ENCODE measurements around the gene CA14. TPM values are rescaled to one million over a fixed set of nuclear protein-coding genes. Genes with fewer than 3 reads are reported as not detected.
"Not testable (repeated sequence)": the region's sequence is repeated elsewhere in the genome, so short reads cannot be mapped to it uniquely, and the experiment has no call there.

CA14 gene
- polyA plus RNA-seq, 2 of the 4 experiments (the other 2 are of a cell fraction) = not detected

GRCh38 chr1:150236614-150237100 is 20.9 kb upstream of the CA14 start:
- DNase-seq (ENCODE audit: low read depth in 1 of 2, low spot score in 1 of 2) (peak in 1 of 2 experiments; percentile 82), ATAC-seq (no peak), FAIRE-seq (no peak)
- no peaks in the 10 kb centered on the region for H3K9me3 ChIP-seq
- H3K27ac ChIP-seq = peak overlapping the region; percentile 65 to 81
- H3K4me2 ChIP-seq = peak overlapping the region; percentile 76
- peaks cover 15% of the 10 kb centered on the region for H3K4me1 ChIP-seq
- ChIA-PET CTCF (interaction anchor here (0.6 to 1.6 kb wide), 3 partner anchors 17 to 26 kb away, joined by 3 to 10 read pairs (median 4); no protein-coding TSS in a partner anchor), POLR2A (interaction anchor here (1.0 kb wide), 1 partner anchor 127 kb away, joined by 3 read pairs; the partner anchor contains the start of gene RPRD2)
- peak overlapping the region; percentile 77 for H3K4me3 ChIP-seq
- 63% methylated on average over 10 of the region's 10 CpGs for WGBS (ENCODE audit: missing lambda C conversion rate)
- TF ChIP-seq SMC3 (IDR thresholded peaks at IDR 0.05) (no peak), RAD21 (conservative IDR thresholded peaks at IDR 0.05 in 1 of 2, IDR thresholded peaks at IDR 0.05 in 1 of 2) (peak in 1 of 2 experiments; percentile 29; a peak in 1 of 5 replicates), HOXB13 (CRISPR knock-in tag; IDR thresholded peaks at IDR 0.05; ENCODE audit: low read depth) (0 out of 2 replicates have a peak, but pooled peaks have one; percentile 2), CTCF (IDR thresholded peaks at IDR 0.05) (peak; percentile 6; the same call in 2 of the 3 replicates)

GRCh38 chr1:150237176-150237575 is 20.4 kb upstream of the CA14 start:
- Histone ChIP-seq H3K4me1 (peaks cover 15% of the 10 kb centered on the region), H3K4me2 (peak overlapping the region; percentile 76; the same call in 1 of the 3 replicates), H3K27ac (peak overlapping the region in 1 of 2 experiments; percentile 81; a peak in 3 of 6 replicates)
- H3K9me3 ChIP-seq; ATAC-seq; DNase-seq (ENCODE audit: low read depth in 1 of 2, low spot score in 1 of 2); FAIRE-seq; POLR2A ChIA-PET; H3K4me3 ChIP-seq: not testable (repeated sequence)
- CTCF ChIA-PET = interaction anchor here (1.5 to 1.6 kb wide), 2 partner anchors 16 to 18 kb away, joined by 3 to 10 read pairs; no protein-coding TSS in a partner anchor
- 85% methylated on average over 13 of the region's 13 CpGs for WGBS (ENCODE audit: missing lambda C conversion rate)

- FAIRE-seq (no peak), DNase-seq (ENCODE audit: low read depth in 1 of 2, low spot score in 1 of 2) (no peak), ATAC-seq (no peak)
- Histone ChIP-seq H3K4me2 (no peak overlapping the region), H3K9me3 (no peaks in the 10 kb centered on the region), H3K27ac (no peak overlapping the region), H3K4me3 (no peak overlapping the region), H3K4me1 (peaks cover 15% of the 10 kb centered on the region)
- POLR2A ChIA-PET = no interaction called here
- TF ChIP-seq NFE2L2 (conservative IDR thresholded peaks at IDR 0.05; ENCODE audit: low read length) = no peak
- no peak for TF ChIP-seq BCL3 (IDR thresholded peaks at IDR 0.05)
- no peak for TF ChIP-seq ESRRA (IDR thresholded peaks at IDR 0.05; ENCODE audit: borderline replicate concordance, low read length)
- WGBS (ENCODE audit: missing lambda C conversion rate) = 93% methylated on average over 18 of the region's 21 CpGs
- CTCF ChIA-PET = interaction anchor here (1.5 to 1.6 kb wide), 2 partner anchors 16 to 17 kb away, joined by 3 to 10 read pairs; no protein-coding TSS in a partner anchor
Observed at GRCh38 chr1:150237746-150238145, 19.8 kb upstream of the CA14 start.

DNA sequence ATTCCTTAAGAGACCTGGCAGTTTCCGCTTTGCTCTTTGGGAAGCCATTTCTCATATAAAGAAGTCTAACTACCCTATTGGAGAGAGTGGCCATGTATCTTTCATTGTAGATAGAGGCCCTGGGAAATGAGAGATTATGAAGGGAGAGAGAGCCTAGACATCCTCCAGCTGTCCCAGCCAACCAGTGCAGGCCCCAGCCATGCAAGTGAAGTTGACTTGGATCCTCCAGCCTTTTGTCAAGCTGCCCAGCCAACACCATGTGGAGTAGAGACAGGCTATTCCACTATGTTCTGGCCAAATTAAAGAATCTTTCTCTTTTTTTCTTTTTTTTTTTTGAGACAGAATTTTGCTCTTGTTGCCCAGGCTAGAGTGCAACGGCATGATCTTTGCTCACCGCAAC is 14.6 kb upstream of the CA14 start:
- 91% methylated on average over 3 of the region's 3 CpGs for WGBS (ENCODE audit: missing lambda C conversion rate)
- ChIA-PET CTCF (interaction anchor here (0.6 to 1.1 kb wide), 2 partner anchors 20 to 23 kb away, joined by 3 read pairs; no protein-coding TSS in a partner anchor), POLR2A (no interaction called here)
- Histone ChIP-seq H3K4me2 (no peak overlapping the region), H3K4me1 (no peaks in the 10 kb centered on the region), H3K27ac (no peak overlapping the region), H3K9me3 (no peaks in the 10 kb centered on the region), H3K4me3 (no peak overlapping the region)
- no peak for DNase-seq (ENCODE audit: low read depth in 1 of 2, low spot score in 1 of 2)
- no peak for FAIRE-seq
- 0 out of 6 replicates have a peak, but pooled peaks of 1 of the 2 experiments have one; percentile 47 for ATAC-seq
- TF ChIP-seq, protein P1, sequence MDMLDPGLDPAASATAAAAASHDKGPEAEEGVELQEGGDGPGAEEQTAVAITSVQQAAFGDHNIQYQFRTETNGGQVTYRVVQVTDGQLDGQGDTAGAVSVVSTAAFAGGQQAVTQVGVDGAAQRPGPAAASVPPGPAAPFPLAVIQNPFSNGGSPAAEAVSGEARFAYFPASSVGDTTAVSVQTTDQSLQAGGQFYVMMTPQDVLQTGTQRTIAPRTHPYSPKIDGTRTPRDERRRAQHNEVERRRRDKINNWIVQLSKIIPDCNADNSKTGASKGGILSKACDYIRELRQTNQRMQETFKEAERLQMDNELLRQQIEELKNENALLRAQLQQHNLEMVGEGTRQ (IDR thresholded peaks at IDR 0.05) = no peak
- TF ChIP-seq KDM5A (IDR thresholded peaks at IDR 0.05) (no peak), SMC3 (IDR thresholded peaks at IDR 0.05) (no peak), EHMT2 (IDR thresholded peaks at IDR 0.05; ENCODE audit: low read depth) (no peak), ZC3H11A (IDR thresholded peaks at IDR 0.05) (no peak), CBX8 (IDR thresholded peaks at IDR 0.05) (no peak), EP300 (IDR thresholded peaks at IDR 0.05) (no peak), PHF8 (IDR thresholded peaks at IDR 0.05; ENCODE audit: borderline replicate concordance, low read depth) (no peak), RARB (CRISPR knock-in tag; IDR thresholded peaks at IDR 0.05) (no peak), REST (IDR thresholded peaks at IDR 0.05) (no peak)
- TF ChIP-seq, protein P2, sequence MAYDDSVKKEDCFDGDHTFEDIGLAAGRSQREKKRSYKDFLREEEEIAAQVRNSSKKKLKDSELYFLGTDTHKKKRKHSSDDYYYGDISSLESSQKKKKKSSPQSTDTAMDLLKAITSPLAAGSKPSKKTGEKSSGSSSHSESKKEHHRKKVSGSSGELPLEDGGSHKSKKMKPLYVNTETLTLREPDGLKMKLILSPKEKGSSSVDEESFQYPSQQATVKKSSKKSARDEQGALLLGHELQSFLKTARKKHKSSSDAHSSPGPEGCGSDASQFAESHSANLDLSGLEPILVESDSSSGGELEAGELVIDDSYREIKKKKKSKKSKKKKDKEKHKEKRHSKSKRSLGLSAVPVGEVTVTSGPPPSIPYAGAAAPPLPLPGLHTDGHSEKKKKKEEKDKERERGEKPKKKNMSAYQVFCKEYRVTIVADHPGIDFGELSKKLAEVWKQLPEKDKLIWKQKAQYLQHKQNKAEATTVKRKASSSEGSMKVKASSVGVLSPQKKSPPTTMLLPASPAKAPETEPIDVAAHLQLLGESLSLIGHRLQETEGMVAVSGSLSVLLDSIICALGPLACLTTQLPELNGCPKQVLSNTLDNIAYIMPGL (CRISPR knock-in tag; IDR thresholded peaks at IDR 0.05; ENCODE audit: borderline replicate concordance) = no peak
